ENCODE results near the gene PLEKHG4.

The PLEKHG4 gene

DNA sequence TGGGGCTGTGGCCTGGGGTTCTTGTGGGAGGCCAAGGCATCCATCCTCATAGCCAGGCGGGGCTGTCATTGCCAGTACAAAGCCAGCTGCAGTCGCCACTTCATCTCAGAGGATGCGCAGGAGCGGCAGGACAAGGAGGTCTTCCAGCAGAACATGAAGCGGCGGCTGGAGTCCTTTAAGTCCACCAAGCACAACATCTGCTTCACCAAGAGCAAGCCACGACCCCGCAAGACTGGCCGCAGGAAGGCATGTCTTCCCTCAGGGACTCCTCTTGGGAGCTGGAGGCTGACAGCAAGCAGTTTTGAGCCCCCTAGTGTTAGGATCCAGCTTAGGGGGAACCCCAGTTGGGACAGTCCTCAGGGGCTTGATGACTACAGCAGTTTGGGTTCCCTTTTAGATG lies 15.1 kb upstream of the PLEKHG4 start:
- no peak overlapping the region for H2AFZ ChIP-seq (ENCODE audit: low read depth, low read length, severe bottlenecking)
- no peaks in the 10 kb centered on the region for H4K20me1 ChIP-seq (ENCODE audit: low read depth, low read length)
- H3K27me3 ChIP-seq (ENCODE audit: low read length) = no peaks in the 10 kb centered on the region
- TF ChIP-seq EZH2phosphoT487 (conservative IDR thresholded peaks at IDR 0.05; ENCODE audit: low read length) = no peak
- TF ChIP-seq, protein P1, sequence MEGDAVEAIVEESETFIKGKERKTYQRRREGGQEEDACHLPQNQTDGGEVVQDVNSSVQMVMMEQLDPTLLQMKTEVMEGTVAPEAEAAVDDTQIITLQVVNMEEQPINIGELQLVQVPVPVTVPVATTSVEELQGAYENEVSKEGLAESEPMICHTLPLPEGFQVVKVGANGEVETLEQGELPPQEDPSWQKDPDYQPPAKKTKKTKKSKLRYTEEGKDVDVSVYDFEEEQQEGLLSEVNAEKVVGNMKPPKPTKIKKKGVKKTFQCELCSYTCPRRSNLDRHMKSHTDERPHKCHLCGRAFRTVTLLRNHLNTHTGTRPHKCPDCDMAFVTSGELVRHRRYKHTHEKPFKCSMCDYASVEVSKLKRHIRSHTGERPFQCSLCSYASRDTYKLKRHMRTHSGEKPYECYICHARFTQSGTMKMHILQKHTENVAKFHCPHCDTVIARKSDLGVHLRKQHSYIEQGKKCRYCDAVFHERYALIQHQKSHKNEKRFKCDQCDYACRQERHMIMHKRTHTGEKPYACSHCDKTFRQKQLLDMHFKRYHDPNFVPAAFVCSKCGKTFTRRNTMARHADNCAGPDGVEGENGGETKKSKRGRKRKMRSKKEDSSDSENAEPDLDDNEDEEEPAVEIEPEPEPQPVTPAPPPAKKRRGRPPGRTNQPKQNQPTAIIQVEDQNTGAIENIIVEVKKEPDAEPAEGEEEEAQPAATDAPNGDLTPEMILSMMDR (IDR thresholded peaks at IDR 0.05; ENCODE audit: insufficient read depth, low read length, poor library complexity, severe bottlenecking) = no peak
- no peaks in the 10 kb centered on the region for H3K9me3 ChIP-seq (ENCODE audit: insufficient read depth, low read length)
- no peaks in the 10 kb centered on the region for H3K9me2 ChIP-seq (replicated peaks; ENCODE audit: insufficient read depth, low read length)
- no peaks in the 10 kb centered on the region for H3K79me2 ChIP-seq (ENCODE audit: insufficient read depth, low read length)
- H3K4me2 ChIP-seq (ENCODE audit: low read depth, low read length, poor library complexity, severe bottlenecking) = no peak overlapping the region
- no peaks in the 10 kb centered on the region for H3K36me3 ChIP-seq (ENCODE audit: low read length)
- H3K27ac ChIP-seq (ENCODE audit: low read depth, low read length) = no peak overlapping the region
- no peak overlapping the region for H3K9ac ChIP-seq (ENCODE audit: low read length)
- no peaks in the 10 kb centered on the region for H3F3A ChIP-seq (ENCODE audit: insufficient read depth)
- no peak overlapping the region for H3K4me3 ChIP-seq (ENCODE audit: insufficient read depth, low read length, poor library complexity, severe bottlenecking)

DNA sequence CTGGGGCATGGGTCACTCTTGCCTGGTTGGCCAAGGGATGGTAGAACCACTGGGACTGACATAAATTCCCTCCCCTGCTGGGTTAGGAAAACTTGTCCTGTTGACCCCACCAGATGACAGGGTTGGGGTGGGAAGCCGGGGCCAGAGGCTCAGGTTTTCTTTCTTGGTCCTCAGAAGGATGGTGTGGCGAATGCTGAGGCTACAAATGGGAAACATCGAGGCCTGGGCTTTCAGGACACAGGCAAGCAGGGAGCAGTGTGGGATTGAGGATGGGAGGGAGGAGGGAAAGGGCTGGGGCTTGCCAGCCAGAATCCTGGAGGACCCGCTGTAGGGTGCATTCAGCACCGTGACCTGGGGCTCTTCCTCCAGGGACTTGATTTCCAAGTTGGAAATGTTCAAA lies 14.5 kb upstream of the PLEKHG4 start:
- no peak overlapping the region for H3K27ac ChIP-seq (ENCODE audit: low read depth, low read length)
- H3K9ac ChIP-seq (ENCODE audit: low read length) = no peak overlapping the region
- no peaks in the 10 kb centered on the region for H3F3A ChIP-seq (ENCODE audit: insufficient read depth)
- H4K20me1 ChIP-seq (ENCODE audit: low read depth, low read length) = no peaks in the 10 kb centered on the region
- TF ChIP-seq, protein P1 (IDR thresholded peaks at IDR 0.05; ENCODE audit: insufficient read depth, low read length, poor library complexity, severe bottlenecking) = no peak
- TF ChIP-seq EZH2phosphoT487 (conservative IDR thresholded peaks at IDR 0.05; ENCODE audit: low read length) = no peak
- H3K9me3 ChIP-seq (ENCODE audit: insufficient read depth, low read length) = no peaks in the 10 kb centered on the region
- H3K4me2 ChIP-seq (ENCODE audit: low read depth, low read length, poor library complexity, severe bottlenecking) = no peak overlapping the region
- H3K27me3 ChIP-seq (ENCODE audit: low read length) = no peaks in the 10 kb centered on the region
- H2AFZ ChIP-seq (ENCODE audit: low read depth, low read length, severe bottlenecking) = no peak overlapping the region
- no peaks in the 10 kb centered on the region for H3K79me2 ChIP-seq (ENCODE audit: insufficient read depth, low read length)
- H3K9me2 ChIP-seq (replicated peaks; ENCODE audit: insufficient read depth, low read length) = no peaks in the 10 kb centered on the region
- no peak overlapping the region for H3K4me3 ChIP-seq (ENCODE audit: insufficient read depth, low read length, poor library complexity, severe bottlenecking)
- H3K36me3 ChIP-seq (ENCODE audit: low read length) = no peaks in the 10 kb centered on the region

DNA sequence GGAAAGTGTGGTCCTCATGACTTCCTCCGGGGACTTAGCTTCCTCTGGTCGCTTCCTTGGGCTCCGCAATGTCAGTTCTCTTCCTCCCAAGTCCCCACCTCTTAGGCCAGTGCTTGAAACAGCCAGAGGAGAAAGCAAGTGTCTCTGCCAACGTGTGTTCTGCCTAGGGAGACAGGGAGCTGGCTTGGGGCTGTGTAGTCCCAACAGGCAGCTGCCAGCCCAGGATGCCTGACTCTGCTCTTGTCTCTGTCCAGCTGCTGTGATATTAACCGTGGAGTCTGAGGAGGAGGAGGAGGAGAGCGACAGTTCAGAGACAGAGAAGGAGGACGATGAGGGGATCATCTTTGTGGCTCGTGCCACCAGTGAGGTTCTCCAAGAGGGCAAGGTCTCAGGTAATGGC lies 13.5 kb upstream of the PLEKHG4 start:
- Histone ChIP-seq H3K9me2 (replicated peaks; ENCODE audit: insufficient read depth, low read length) (no peaks in the 10 kb centered on the region), H3K36me3 (ENCODE audit: low read length) (no peaks in the 10 kb centered on the region), H4K20me1 (ENCODE audit: low read depth, low read length) (no peaks in the 10 kb centered on the region), H2AFZ (ENCODE audit: low read depth, low read length, severe bottlenecking) (no peak overlapping the region), H3K4me2 (ENCODE audit: low read depth, low read length, poor library complexity, severe bottlenecking) (no peak overlapping the region), H3K9me3 (ENCODE audit: insufficient read depth, low read length) (no peaks in the 10 kb centered on the region), H3K4me3 (ENCODE audit: insufficient read depth, low read length, poor library complexity, severe bottlenecking) (no peak overlapping the region), H3K79me2 (ENCODE audit: insufficient read depth, low read length) (no peaks in the 10 kb centered on the region), H3K27ac (ENCODE audit: low read depth, low read length) (no peak overlapping the region), H3K9ac (ENCODE audit: low read length) (no peak overlapping the region), H3F3A (ENCODE audit: insufficient read depth) (no peaks in the 10 kb centered on the region), H3K27me3 (ENCODE audit: low read length) (no peaks in the 10 kb centered on the region)
- TF ChIP-seq EZH2phosphoT487 (conservative IDR thresholded peaks at IDR 0.05; ENCODE audit: low read length) = no peak
- TF ChIP-seq, protein P1 (IDR thresholded peaks at IDR 0.05; ENCODE audit: insufficient read depth, low read length, poor library complexity, severe bottlenecking) = no peak
